Measurements from ENCODE around the gene NHS. TPM values are rescaled to one million over a fixed set of nuclear protein-coding genes. Genes with fewer than 3 reads are reported as not detected.

Gene NHS
- total RNA-seq, 1 donor from 2014 or later: 27.8 TPM

DNA sequence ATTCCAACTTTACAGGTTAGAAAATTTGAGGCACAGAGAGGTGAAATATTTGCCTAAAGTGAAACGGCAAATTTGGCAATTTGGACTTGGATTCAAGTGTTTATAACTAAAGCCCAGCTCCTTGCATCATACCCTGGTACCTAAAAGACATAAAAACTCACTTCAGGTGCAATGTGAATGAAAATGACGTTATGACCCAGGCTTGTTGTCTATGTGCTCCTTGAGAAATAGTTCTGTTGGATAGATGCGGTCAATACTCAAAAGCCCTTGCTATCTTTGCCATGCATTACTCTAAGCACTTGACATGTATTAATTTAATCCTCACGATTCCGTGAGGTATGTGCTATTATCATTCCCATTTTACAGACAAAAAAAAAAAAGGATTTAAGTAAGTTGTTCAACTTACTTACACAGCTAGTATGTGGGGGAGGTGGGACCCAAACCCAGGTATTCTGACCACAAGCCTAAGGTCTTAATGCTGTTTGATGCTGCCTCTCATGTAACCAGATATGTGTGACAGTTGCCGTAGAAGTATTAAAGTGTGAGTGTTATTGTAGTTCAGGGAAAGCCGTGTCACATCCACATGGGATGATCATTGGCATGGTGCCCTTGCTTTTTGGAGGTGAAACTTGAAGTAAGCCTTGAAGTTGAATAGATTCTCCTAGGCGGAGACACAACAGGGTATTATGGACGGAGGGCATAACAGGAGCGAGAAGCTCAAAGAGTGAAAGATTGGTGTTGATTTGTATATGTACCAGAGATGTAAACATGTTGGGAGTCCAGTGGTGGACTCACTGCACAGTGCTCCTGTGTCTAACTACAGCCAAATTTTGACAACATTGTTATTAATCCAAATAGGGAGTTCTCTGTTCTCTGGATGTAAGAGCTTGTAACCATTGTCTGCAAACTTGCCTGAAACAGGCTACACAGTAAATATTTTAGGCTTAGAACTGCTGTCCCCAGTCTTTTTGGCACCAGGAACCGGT lies 365.4 kb downstream of the NHS start:
- Mint-ChIP-seq H3K27ac (no peak overlapping the region), H3K27me3 (no peaks in the 10 kb centered on the region), H3K4me1 (ENCODE audit: unreplicated experiment) (peaks cover 9% of the 10 kb centered on the region), H3K4me3 (no peak overlapping the region), H3K36me3 (no peaks in the 10 kb centered on the region), H3K9me3 (no peaks in the 10 kb centered on the region)
- no peak for DNase-seq (ENCODE audit: extremely low spot score, unreplicated experiment)
- TF ChIP-seq, protein P1, sequence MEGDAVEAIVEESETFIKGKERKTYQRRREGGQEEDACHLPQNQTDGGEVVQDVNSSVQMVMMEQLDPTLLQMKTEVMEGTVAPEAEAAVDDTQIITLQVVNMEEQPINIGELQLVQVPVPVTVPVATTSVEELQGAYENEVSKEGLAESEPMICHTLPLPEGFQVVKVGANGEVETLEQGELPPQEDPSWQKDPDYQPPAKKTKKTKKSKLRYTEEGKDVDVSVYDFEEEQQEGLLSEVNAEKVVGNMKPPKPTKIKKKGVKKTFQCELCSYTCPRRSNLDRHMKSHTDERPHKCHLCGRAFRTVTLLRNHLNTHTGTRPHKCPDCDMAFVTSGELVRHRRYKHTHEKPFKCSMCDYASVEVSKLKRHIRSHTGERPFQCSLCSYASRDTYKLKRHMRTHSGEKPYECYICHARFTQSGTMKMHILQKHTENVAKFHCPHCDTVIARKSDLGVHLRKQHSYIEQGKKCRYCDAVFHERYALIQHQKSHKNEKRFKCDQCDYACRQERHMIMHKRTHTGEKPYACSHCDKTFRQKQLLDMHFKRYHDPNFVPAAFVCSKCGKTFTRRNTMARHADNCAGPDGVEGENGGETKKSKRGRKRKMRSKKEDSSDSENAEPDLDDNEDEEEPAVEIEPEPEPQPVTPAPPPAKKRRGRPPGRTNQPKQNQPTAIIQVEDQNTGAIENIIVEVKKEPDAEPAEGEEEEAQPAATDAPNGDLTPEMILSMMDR (conservative IDR thresholded peaks at IDR 0.05): no peak

DNA sequence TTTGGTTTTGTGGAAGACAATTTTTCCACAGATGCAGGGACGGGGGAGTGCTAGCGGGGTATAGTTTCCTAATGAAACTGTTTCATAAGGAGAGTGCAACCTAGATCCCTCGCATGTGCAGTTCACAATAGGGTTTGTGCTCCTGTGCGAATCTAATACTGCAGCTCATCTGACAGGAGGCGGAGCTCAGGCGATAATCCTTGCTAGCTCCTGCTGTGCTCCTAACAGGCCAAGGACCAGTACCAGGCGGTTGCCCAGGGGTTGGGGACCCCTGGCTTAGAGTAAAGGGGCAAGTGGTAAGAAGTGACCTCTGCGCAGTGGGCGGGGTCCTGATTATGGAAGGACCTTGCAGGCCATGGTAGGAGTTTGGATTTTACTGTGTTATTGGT lies 366.1 kb downstream of the NHS start:
- H3K36me3 Mint-ChIP-seq: no peaks in the 10 kb centered on the region
- no peak overlapping the region for H3K27ac Mint-ChIP-seq
- no peaks in the 10 kb centered on the region for H3K27me3 Mint-ChIP-seq
- no peaks in the 10 kb centered on the region for H3K9me3 Mint-ChIP-seq
- H3K4me3 Mint-ChIP-seq: no peak overlapping the region
- H3K4me1 Mint-ChIP-seq (ENCODE audit: unreplicated experiment): peaks cover 9% of the 10 kb centered on the region
- no peak for DNase-seq (ENCODE audit: extremely low spot score, unreplicated experiment)
- TF ChIP-seq, protein P1 (conservative IDR thresholded peaks at IDR 0.05): no peak

DNA sequence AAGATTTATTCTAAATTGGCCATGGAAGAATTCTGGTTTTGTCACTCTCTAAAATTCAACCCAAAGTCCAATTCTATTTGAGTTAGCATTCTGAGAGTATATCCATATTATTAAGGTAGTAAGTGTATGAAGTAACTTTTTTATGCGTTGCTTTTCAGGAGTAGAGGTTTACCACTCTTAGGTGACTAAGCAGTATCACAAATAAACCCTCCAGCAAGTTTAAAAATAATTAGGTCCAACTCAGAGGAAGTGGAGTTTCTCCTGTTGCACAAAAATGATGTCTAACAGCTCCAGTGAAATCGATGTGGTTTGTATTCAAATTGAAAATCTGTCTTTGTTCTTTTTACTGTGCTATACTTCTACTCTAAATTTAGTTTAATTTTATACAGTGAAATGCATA lies 368.9 kb downstream of the NHS start:
- Mint-ChIP-seq H3K9me3 (no peaks in the 10 kb centered on the region), H3K36me3 (no peaks in the 10 kb centered on the region), H3K4me3 (no peak overlapping the region), H3K27me3 (peaks cover 2% of the 10 kb centered on the region), H3K27ac (no peak overlapping the region), H3K4me1 (ENCODE audit: unreplicated experiment) (peaks cover 7% of the 10 kb centered on the region)
- TF ChIP-seq, protein P1 (conservative IDR thresholded peaks at IDR 0.05): no peak
- DNase-seq (ENCODE audit: extremely low spot score, unreplicated experiment): no peak

DNA sequence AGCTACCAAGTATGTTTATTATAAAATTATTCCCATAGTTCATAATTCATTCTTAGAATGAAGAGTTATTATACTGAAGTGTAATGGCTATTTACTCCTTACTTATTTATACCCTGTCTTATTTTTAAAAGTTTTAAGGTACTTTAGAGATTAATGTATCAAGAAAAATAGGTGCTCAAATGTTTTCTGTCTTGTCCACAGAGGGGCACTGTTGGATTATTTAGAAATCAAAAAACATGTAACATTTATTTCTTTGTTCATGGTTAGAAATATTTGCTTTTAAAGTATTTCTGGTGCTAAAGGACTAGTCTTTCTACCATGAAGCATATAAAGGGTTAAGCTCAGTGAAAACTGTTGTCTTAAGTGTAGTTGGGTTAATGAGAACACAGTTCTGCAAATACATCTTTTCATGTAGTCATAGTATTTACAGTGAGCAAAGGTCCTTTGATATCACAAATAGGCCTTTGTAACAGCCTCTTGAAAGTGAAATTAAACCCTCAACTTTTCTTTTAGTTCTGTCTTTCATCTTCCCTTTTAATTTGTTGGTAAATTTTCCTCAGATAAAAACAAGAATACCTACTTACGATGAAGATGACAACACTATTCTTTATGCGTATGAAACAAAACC lies 370.0 kb downstream of the NHS start:
- Mint-ChIP-seq H3K36me3 (no peaks in the 10 kb centered on the region), H3K27ac (no peak overlapping the region), H3K4me1 (ENCODE audit: unreplicated experiment) (peaks cover 3% of the 10 kb centered on the region), H3K27me3 (peaks cover 2% of the 10 kb centered on the region), H3K9me3 (no peaks in the 10 kb centered on the region), H3K4me3 (no peak overlapping the region)
- TF ChIP-seq, protein P1 (conservative IDR thresholded peaks at IDR 0.05): peak; percentile 72
- DNase-seq (ENCODE audit: extremely low spot score, unreplicated experiment): no peak

DNA sequence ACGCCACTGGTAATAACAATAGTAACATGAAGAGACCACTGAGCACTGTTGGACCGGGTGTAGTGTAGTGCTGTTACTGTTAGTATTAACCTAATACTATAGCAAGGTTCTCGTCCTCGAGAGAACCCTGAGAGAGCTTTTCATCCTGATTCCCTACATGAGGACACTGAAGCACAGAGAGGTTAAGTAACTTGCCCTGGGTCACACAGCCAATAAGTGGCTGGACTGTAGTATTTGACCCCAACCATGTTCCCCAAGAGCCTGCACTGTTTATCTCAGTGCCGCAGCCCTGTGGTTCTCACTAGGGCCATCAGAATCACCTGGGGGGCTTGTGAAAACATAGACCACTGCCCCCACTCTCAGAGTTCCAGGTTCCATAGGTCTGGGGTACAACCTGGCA lies 372.7 kb downstream of the NHS start:
- TF ChIP-seq, protein P1 (conservative IDR thresholded peaks at IDR 0.05): no peak
- Mint-ChIP-seq H3K27ac (no peak overlapping the region), H3K36me3 (no peaks in the 10 kb centered on the region)

More for the DNA sequence above, 372.7 kb downstream of the NHS start:
- Mint-ChIP-seq H3K4me3 (no peak overlapping the region), H3K27me3 (peaks cover 2% of the 10 kb centered on the region), H3K9me3 (no peaks in the 10 kb centered on the region), H3K4me1 (ENCODE audit: unreplicated experiment) (peaks cover 6% of the 10 kb centered on the region)
- DNase-seq (ENCODE audit: extremely low spot score, unreplicated experiment): no peak

Data from type B pancreatic cell (in vitro differentiated cells).